Measurements from ENCODE around the gene MGST2.

The MGST2 gene

GRCh38 chr4:139647184-139647583 lies 18.4 kb upstream of the MGST2 start:
- no peaks in the 10 kb centered on the region for H3K27me3 ChIP-seq (ENCODE audit: control insufficient read depth, insufficient read depth, low read length)
- no peak overlapping the region for H3K27ac ChIP-seq (ENCODE audit: low read length)
- H3K9me3 ChIP-seq (ENCODE audit: control insufficient read depth, low read depth, low read length), result no peaks in the 10 kb centered on the region
- H3K36me3 ChIP-seq (ENCODE audit: control insufficient read depth, low read depth, low read length), result no peaks in the 10 kb centered on the region
- H3K9ac ChIP-seq (ENCODE audit: low read length), result no peak overlapping the region
- no peaks in the 10 kb centered on the region for H3K4me1 ChIP-seq (ENCODE audit: control insufficient read depth, low read depth, low read length)
- no peak overlapping the region for H3K4me3 ChIP-seq (ENCODE audit: low read length)

- no peaks in the 10 kb centered on the region for H3K27me3 ChIP-seq (ENCODE audit: control insufficient read depth, insufficient read depth, low read length)
- H3K36me3 ChIP-seq (ENCODE audit: control insufficient read depth, low read depth, low read length), result no peaks in the 10 kb centered on the region
- H3K4me1 ChIP-seq (ENCODE audit: control insufficient read depth, low read depth, low read length), result no peaks in the 10 kb centered on the region
- H3K4me3 ChIP-seq (ENCODE audit: low read length), result no peak overlapping the region
- H3K9me3 ChIP-seq (ENCODE audit: control insufficient read depth, low read depth, low read length), result no peaks in the 10 kb centered on the region
- H3K27ac ChIP-seq (ENCODE audit: low read length), result no peak overlapping the region
- H3K9ac ChIP-seq (ENCODE audit: low read length), result no peak overlapping the region
Measured at GRCh38 chr4:139647952-139648351, 17.7 kb upstream of the MGST2 start.

- Histone ChIP-seq H3K9me3 (ENCODE audit: control insufficient read depth, low read depth, low read length) (no peaks in the 10 kb centered on the region), H3K4me1 (ENCODE audit: control insufficient read depth, low read depth, low read length) (no peaks in the 10 kb centered on the region), H3K9ac (ENCODE audit: low read length) (no peak overlapping the region), H3K27ac (ENCODE audit: low read length) (no peak overlapping the region), H3K27me3 (ENCODE audit: control insufficient read depth, insufficient read depth, low read length) (no peaks in the 10 kb centered on the region), H3K36me3 (ENCODE audit: control insufficient read depth, low read depth, low read length) (no peaks in the 10 kb centered on the region), H3K4me3 (ENCODE audit: low read length) (no peak overlapping the region)
Measured at GRCh38 chr4:139651282-139652194, 14.1 kb upstream of the MGST2 start.

GRCh38 chr4:139654516-139654915 lies 11.1 kb upstream of the MGST2 start:
- Histone ChIP-seq H3K4me1 (ENCODE audit: control insufficient read depth, low read depth, low read length) (peaks cover 13% of the 10 kb centered on the region), H3K9me3 (ENCODE audit: control insufficient read depth, low read depth, low read length) (no peaks in the 10 kb centered on the region), H3K27ac (ENCODE audit: low read length) (no peak overlapping the region), H3K4me3 (ENCODE audit: low read length) (no peak overlapping the region), H3K27me3 (ENCODE audit: control insufficient read depth, insufficient read depth, low read length) (no peaks in the 10 kb centered on the region), H3K36me3 (ENCODE audit: control insufficient read depth, low read depth, low read length) (no peaks in the 10 kb centered on the region), H3K9ac (ENCODE audit: low read length) (no peak overlapping the region)

- H3K9me3 ChIP-seq (ENCODE audit: control insufficient read depth, low read depth, low read length), result no peaks in the 10 kb centered on the region
- no peak overlapping the region for H3K9ac ChIP-seq (ENCODE audit: low read length)
- H3K27me3 ChIP-seq (ENCODE audit: control insufficient read depth, insufficient read depth, low read length), result no peaks in the 10 kb centered on the region
- peaks cover 13% of the 10 kb centered on the region for H3K4me1 ChIP-seq (ENCODE audit: control insufficient read depth, low read depth, low read length)
- no peak overlapping the region for H3K27ac ChIP-seq (ENCODE audit: low read length)
- H3K36me3 ChIP-seq (ENCODE audit: control insufficient read depth, low read depth, low read length), result no peaks in the 10 kb centered on the region
- H3K4me3 ChIP-seq (ENCODE audit: low read length), result no peak overlapping the region
Measured at GRCh38 chr4:139655116-139655515, 10.5 kb upstream of the MGST2 start.

- no peak overlapping the region for H3K27ac ChIP-seq (ENCODE audit: low read length)
- peaks cover 13% of the 10 kb centered on the region for H3K4me1 ChIP-seq (ENCODE audit: control insufficient read depth, low read depth, low read length)
- no peak overlapping the region for H3K9ac ChIP-seq (ENCODE audit: low read length)
- no peaks in the 10 kb centered on the region for H3K36me3 ChIP-seq (ENCODE audit: control insufficient read depth, low read depth, low read length)
- no peaks in the 10 kb centered on the region for H3K9me3 ChIP-seq (ENCODE audit: control insufficient read depth, low read depth, low read length)
- H3K4me3 ChIP-seq (ENCODE audit: low read length), result peak overlapping the region; percentile 39
- H3K27me3 ChIP-seq (ENCODE audit: control insufficient read depth, insufficient read depth, low read length), result no peaks in the 10 kb centered on the region
Measured at GRCh38 chr4:139656614-139657486, 8.8 kb upstream of the MGST2 start.

GRCh38 chr4:139658185-139658584 lies 7.4 kb upstream of the MGST2 start:
- Histone ChIP-seq H3K27ac (ENCODE audit: low read length) (no peak overlapping the region), H3K27me3 (ENCODE audit: control insufficient read depth, insufficient read depth, low read length) (no peaks in the 10 kb centered on the region), H3K4me1 (ENCODE audit: control insufficient read depth, low read depth, low read length) (peaks cover 13% of the 10 kb centered on the region), H3K4me3 (ENCODE audit: low read length) (no peak overlapping the region), H3K36me3 (ENCODE audit: control insufficient read depth, low read depth, low read length) (no peaks in the 10 kb centered on the region), H3K9me3 (ENCODE audit: control insufficient read depth, low read depth, low read length) (no peaks in the 10 kb centered on the region), H3K9ac (ENCODE audit: low read length) (no peak overlapping the region)

- Histone ChIP-seq H3K4me1 (ENCODE audit: control insufficient read depth, low read depth, low read length) (peaks cover 13% of the 10 kb centered on the region), H3K36me3 (ENCODE audit: control insufficient read depth, low read depth, low read length) (no peaks in the 10 kb centered on the region), H3K4me3 (ENCODE audit: low read length) (no peak overlapping the region), H3K27me3 (ENCODE audit: control insufficient read depth, insufficient read depth, low read length) (no peaks in the 10 kb centered on the region), H3K9me3 (ENCODE audit: control insufficient read depth, low read depth, low read length) (no peaks in the 10 kb centered on the region), H3K27ac (ENCODE audit: low read length) (no peak overlapping the region), H3K9ac (ENCODE audit: low read length) (no peak overlapping the region)
Measured at GRCh38 chr4:139658586-139659382, 6.8 kb upstream of the MGST2 start.

- no peaks in the 10 kb centered on the region for H3K9me3 ChIP-seq (ENCODE audit: control insufficient read depth, low read depth, low read length)
- no peaks in the 10 kb centered on the region for H3K27me3 ChIP-seq (ENCODE audit: control insufficient read depth, insufficient read depth, low read length)
- H3K4me3 ChIP-seq (ENCODE audit: low read length), result no peak overlapping the region
- H3K9ac ChIP-seq (ENCODE audit: low read length), result no peak overlapping the region
- H3K4me1 ChIP-seq (ENCODE audit: control insufficient read depth, low read depth, low read length), result peaks cover 13% of the 10 kb centered on the region
- H3K27ac ChIP-seq (ENCODE audit: low read length), result no peak overlapping the region
- no peaks in the 10 kb centered on the region for H3K36me3 ChIP-seq (ENCODE audit: control insufficient read depth, low read depth, low read length)
Measured at GRCh38 chr4:139659735-139660424, 5.7 kb upstream of the MGST2 start.

GRCh38 chr4:139660568-139661043 lies 5.0 kb upstream of the MGST2 start:
- no peak overlapping the region for H3K9ac ChIP-seq (ENCODE audit: low read length)
- H3K36me3 ChIP-seq (ENCODE audit: control insufficient read depth, low read depth, low read length), result no peaks in the 10 kb centered on the region
- no peaks in the 10 kb centered on the region for H3K27me3 ChIP-seq (ENCODE audit: control insufficient read depth, insufficient read depth, low read length)
- no peak overlapping the region for H3K4me3 ChIP-seq (ENCODE audit: low read length)
- no peaks in the 10 kb centered on the region for H3K9me3 ChIP-seq (ENCODE audit: control insufficient read depth, low read depth, low read length)
- no peak overlapping the region for H3K27ac ChIP-seq (ENCODE audit: low read length)
- peaks cover 13% of the 10 kb centered on the region for H3K4me1 ChIP-seq (ENCODE audit: control insufficient read depth, low read depth, low read length)

Data from iPS-18a (cell line).